GM19463 (cell line): ENCODE measurements around the gene RESP18.
"Not testable (repeated sequence)": the region's sequence is repeated elsewhere in the genome, so short reads cannot be mapped to it uniquely, and the experiment has no call there.

Experiments
- ATAC-seq: cut with Tn5 transposase; IDR thresholded peaks from one replicate; pipeline ENCODE4 v1.9.1; 2021; ENCODE audit warnings: mild to moderate bottlenecking, moderate library complexity; ENCODE audit not compliant: unreplicated experiment

RESP18 gene

DNA sequence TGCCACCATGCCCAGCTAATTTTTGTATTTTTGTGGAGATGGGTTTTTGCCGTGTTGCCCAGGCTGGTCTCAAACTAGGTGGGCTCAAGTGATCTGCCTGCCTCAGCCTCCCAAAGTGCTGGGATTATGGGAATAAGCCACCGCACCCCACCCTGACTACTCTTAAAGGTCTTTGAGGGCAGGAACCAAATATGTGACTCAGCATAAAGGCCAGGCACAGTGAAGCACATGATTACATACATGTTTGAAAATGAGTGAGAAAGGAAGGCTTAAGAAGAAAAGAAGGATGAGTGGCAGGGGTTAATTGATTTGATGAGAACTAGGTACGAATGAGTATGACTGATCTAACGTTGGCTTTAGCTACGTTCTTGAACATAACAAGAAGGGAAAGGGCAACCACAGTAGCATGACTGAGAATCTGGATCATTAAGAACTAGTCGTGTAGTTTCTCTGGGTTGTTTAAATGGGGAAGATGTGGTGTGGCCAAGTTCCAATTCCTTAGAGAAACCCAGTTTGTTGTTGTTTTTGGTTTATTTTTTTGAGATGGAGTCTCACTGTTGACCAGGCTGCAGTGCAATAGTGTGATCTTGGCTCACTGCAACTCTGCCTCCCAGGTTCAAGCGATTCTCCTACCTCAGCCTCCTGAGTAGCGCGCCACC is 6.8 kb downstream of the RESP18 start:
- ATAC-seq, result no peak

DNA sequence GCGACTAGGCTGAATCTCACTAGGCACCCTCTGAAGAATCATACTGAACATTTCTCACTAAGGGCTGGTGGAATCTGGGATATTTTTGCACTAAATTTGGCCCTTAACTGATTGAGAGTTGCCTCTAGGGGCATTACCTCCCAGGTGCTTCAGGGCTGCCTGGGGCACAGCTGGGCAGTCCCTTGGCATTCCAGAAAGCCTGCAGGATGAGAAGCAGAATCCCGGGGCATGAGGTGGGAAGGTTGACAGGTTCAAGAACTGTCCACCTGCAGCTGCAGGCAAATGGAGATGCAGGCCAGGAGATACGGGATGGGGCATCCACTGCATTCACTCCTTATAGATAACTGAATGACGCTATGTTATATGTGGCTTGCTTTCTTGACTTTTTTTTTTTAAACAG is 7.4 kb downstream of the RESP18 start:
- no peak for ATAC-seq

DNA sequence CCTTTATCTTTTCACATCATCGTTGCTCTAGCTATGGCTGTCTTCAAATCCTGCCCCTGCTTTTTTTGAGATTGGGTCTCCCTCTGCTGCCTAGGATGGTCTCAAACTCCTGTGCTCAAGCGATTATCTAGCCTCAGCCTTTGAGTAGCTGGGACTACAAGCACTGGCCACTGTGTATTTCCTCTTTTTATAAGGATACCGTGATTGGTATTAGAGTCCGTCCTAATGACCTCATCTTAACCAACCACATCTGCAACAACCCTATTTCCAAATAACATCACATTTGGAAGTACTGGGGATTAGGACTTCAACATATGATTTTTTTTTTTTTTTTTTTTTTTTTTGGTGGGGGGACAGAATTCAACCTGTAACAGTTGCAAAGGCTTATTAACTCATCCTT is 9.1 kb downstream of the RESP18 start:
- ATAC-seq, result no peak

DNA sequence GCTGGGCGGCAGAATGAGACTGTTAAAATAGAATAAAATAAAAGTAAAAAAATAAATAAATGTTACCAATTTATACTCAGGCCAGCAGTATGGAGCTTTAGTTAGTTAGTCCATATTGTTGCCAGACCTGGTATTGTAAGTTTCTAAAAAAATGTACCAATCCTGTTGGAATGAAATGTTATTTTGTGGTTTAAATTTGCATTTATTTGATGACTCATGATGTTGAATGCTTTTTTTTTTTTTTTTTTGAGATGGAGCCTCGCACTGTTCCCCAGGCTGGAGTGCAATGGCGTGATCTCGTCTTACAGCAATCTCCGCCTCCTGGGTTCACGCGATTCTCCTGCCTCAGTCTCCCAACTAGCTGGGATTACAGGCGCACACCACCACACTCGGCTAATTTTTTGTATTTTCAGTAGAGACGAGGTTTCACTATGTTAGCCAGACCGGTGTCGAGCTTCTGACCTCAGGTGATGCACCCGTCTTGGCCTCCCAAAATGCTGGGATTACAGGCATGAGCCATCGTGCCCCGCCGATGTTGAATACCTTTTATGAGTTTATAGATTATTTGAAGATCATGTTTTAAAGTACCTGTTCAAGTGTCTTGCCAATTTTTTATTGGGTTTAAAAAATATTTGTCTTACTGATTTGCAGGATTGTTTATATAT is 17.6 kb downstream of the RESP18 start:
- no peak for ATAC-seq

DNA sequence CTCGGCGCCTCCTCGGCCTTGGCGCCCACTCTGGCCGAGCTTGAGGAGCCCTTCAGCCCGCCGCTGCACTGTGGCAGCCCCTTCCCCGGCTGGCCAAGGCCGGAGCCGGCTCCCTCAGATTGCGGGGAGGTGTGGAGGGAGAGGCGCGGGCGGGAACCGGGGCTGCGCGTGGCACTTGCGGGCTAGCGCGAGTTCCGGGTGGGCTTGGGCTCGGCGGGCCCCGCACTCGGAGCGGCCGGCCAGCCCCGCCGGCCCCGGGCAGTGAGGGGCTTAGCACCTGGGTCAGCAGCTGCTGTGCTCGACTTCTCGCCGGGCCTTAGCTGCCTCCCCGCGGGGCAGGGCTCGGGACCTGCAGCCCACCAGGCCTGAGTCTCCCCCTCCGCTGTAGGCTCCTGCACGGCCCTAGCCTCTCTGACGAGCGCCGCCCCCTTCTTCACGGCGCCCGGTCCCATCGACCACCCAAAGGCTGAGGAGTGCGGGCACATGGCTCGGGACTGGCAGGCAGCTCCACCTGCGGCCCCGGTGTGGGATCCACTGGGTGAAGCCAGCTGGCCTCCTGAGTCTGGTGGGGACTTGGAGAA is 19.8 kb downstream of the RESP18 start:
- not testable (repeated sequence) for ATAC-seq

DNA sequence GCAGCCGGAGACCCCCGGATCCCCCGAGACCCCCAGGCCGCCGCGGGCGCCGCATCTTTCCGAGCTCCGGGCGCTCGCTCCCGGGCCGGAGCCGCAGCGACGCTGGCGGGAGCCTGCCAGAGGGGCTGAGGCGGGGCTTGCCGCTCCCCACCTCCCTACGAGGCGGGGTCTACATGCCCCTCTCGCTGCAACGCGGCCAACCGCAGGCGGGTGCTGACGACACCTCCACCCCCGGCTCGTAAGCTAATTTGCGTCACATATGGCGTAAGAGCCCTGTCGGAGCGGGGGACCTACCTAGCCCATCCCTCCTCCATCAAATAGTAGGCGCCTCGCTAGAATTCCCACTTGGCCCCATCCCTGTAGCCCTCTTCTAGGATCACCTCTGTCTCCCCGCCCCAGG is 23.3 kb downstream of the RESP18 start, which contains the start of gene PTPRN:
Gene PTPRN, minus strand, starts transcription at position 124 of the 400 bp plus-strand sequence. Its CDS starts 69 bp downstream, at position 55.
- no peak for ATAC-seq

GRCh38 chr2:219308142-219309101 is 24.1 kb downstream of the RESP18 start:
- ATAC-seq, result no peak

- ATAC-seq, result no peak
Observed at GRCh38 chr2:219306047-219306446, 26.5 kb downstream of the RESP18 start.

DNA sequence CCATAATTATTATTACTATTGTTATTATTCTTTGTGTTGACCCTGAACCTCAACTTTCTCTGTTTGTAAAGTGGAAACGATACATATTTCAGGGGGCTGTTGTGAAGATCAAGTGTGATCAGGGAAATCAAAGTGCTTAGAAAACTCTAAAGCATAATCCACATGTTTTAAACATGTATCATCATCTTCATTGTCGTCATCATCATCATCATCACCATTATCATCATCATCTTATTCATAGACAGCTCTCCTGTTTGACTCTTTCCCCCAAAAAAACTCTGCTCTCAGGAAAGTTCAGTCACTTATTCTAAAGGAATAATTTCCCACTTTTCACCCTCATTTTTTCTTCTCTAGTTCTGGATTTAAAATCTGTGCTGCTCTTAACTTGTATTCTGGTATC is 28.3 kb downstream of the RESP18 start:
- no peak for ATAC-seq

- ATAC-seq, result no peak
Observed at GRCh38 chr2:219302412-219302968, 30.1 kb downstream of the RESP18 start.

DNA sequence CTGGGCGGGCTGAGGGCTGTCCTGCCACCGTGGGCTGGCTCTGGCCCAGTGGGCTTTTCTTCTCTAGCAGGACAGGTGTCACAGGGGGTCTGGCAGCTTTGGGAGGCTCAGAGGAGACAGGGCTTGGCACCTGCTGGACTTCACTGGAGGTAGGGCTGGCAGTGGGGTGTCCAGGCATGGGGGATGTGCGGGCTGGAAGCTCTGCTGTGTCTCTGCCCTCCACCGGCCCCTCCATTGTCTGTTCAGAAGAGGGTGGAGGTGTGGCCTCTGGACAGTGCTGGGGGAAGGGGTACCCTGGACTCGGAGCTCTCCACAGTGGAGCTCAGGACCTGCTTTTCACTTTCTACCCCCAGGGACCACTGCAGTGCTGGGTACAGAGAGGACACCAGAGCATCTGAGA is 32.5 kb downstream of the RESP18 start:
- no peak for ATAC-seq

DNA sequence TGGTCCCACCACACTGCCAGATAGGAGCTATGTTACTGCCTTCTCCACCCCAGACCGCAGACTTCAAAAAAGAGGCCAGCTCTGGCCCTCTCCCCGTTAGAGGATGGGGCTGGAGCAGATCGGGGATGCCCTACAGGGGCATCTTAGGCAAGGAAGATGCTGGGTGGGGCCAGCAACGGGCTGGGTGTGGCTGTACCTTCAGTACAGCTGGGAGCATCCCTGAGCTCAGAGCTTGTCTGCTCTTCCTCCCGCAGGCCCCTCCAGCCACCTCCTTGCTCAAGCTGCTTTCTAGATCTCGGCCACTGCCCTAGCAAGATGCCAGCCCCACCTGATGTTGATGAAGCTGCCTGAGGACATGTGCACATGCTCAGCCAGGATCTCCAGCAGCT is 33.2 kb downstream of the RESP18 start:
- no peak for ATAC-seq

- peak; percentile 47 for ATAC-seq
Observed at GRCh38 chr2:219298759-219299371, 33.7 kb downstream of the RESP18 start.

GRCh38 chr2:219297766-219298456 is 34.6 kb downstream of the RESP18 start:
- ATAC-seq, result no peak

DNA sequence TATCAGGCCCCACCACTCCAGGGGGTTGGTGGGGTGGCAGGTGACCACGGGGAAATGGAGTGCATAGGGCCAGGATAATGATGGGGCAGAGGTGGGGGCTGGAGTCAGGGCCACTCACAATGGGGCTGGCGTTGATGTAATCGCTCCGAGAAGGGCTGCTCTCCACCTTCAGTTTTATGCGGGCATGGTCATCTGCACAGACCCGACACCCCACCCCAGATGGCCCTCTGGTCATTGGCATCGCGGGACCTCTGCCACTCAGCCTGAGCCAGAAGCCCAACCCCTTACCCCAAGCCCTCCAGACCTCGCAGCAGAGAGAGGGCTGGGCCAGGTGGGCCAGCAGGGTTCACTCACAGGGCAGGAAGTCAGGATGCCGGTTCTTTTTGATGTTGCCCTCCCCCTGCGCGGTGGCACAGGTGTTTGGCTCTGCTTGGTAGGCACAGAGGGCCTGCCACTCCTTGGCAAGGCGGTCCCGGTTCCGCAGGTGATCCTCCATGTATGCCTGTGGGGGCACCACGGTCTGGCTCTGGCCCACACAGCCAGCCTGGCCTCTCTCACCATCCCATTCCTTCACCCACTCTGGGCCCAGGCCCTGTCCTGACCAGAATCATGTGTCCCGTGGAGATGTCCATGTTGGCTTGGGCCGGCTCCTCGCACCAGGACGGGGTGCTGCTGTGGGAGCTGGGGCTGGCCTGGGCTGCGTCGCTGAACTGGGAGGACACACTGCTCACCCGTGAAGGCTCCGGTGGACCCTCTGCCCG is 35.7 kb downstream of the RESP18 start:
- no peak for ATAC-seq

DNA sequence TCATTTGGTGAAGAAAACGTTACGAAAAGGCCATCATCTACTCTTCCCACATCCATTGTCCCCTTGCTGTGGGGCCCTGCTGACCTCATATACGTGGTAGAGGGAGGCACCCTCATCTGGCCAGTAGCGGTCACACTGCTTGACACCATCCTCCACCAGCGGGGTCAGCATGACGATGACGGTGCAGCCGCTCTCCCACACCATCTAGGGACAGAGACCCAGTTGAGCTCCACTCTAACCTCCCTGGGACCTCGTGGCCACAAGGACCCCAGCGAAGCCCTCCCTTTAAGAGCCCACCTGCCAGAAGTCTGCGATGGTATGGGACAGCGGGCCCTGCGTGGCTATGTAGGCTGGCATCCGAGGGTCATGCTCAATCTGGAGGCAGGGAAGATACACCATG is 36.4 kb downstream of the RESP18 start:
- ATAC-seq, result no peak

DNA sequence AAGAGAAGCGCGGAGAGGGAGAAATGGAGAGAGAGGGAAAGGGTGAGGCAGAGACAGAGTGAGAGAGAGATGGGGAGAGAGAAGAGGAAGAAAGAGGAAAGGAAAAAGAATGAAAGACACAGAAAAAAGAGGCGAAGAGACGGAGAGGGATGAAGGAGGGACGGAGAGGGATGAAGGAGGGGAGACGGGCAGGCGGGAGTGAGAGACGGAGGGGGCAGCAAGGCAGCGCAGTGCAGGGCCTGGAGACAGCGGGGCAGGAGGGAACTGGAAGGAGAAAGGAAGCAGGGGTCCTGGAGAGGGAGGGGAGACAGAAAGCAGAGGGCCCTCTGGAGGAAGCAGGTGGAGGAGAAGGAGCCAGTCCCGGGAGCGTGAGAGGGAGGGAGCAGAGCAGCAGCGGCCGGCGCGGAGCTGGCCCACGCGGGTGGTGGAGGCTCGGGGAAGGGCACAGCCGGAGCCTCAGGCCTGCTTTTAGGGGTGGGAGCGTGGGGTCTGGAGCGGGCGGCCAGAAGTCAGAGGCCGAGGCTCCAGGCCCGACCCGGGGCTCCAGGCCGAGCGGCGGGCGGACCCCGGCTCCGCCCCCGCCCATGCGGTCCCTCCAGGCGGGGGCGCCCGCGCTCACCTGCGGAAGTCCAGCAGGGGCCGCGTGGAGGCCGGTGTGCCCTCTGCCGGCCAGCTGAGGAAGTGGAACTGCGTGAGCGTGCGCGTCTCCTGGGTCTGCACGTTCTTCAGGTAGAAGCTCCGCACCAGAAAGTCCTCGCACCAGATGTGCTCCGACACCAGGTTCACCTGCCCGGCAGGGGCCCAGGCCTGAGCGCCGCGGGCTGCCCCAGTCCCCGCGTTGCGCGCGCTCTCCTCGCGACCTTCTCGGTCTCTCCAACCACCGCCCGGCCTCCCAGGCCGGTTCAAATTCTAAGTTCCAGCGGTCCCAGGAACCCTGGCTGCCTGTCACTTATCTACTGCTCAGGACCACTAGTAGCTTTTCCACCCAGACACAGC is 37.9 kb downstream of the RESP18 start:
- peak; percentile 87 for ATAC-seq

GRCh38 chr2:219293736-219294231 is 38.8 kb downstream of the RESP18 start:
- ATAC-seq, result no peak
